GM21381 (cell line): ENCODE results near the gene IHH.
A peak's percentile ranks its signal among the peaks of the same experiment; 100 is the strongest.

ENCODE experiments used
- ATAC-seq: cut with Tn5 transposase; IDR thresholded peaks from one replicate; pipeline ENCODE4 v1.9.1; 2021; ENCODE audit warnings: mild to moderate bottlenecking, moderate library complexity; ENCODE audit not compliant: unreplicated experiment

The IHH gene

DNA sequence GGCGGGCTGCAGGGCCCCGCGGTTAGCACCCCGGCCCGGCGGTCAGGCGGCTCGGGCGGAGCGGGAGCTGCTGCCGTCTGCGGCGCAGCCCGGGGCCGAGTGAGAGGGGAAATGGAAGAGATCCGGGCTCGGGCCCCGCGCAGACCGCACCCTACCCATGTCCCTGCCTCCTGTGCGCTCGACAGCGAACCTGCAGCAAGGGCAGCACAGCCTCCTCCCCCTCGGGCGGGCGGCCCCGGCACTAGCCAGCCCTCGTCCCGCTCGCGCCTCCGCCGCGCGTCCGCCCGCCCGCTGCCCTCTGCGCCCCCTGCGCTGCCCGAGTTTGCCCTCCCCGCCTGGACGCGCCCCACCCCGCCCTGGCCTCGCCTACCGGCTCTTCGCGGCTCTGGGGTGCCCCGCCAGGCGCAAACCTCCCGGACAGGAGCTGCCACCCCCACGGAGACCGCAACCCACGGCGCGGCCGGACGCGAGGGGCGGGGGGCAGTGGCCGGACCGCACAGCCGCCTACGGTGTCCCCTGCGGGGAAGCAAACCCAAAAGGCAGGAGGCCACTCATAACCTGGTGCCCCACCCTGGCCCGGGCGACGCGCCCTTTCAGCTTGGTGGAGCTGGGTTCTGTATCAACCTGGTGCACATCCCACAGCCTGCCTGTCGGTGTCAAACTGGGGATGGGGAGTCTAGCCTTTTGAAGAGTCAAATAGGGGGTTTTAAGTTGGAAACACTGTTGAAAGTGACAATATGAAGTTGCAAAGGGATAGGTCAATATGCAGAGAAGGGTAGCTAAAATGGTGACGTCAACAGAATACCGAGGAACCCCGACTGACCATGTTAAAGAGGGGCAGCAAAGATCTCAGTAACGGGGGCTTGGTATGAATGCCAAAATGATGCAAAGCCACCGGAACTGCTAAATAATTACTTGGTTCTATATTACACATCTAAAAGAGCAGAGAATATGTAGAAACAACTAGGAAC, at the start of gene IHH:
Gene IHH, minus strand, starts transcription at position 101 of the 971 bp plus-strand sequence. CDS start 454 bp downstream, outside the sequence.
- ATAC-seq, result no peak

DNA sequence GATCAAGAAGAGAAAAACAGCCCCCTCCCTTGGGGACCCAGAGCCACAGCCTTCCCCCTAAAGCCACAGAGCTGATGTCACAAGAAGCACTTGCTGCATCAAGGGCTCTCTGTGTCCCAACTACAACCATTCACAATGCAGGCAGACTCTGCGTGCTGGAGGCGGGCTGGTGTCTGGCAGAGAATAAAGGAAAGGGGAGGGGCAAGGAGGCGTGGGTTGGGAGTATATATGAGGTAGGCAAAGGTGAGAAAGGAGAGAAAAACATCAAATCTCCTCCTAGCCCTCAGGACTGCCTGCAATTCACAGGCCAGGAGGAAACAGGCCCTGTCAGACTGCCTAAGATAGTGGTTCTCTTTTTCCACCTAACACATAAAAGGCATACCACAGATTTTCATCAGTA, 48.8 kb upstream of the IHH start:
- ATAC-seq, result no peak

DNA sequence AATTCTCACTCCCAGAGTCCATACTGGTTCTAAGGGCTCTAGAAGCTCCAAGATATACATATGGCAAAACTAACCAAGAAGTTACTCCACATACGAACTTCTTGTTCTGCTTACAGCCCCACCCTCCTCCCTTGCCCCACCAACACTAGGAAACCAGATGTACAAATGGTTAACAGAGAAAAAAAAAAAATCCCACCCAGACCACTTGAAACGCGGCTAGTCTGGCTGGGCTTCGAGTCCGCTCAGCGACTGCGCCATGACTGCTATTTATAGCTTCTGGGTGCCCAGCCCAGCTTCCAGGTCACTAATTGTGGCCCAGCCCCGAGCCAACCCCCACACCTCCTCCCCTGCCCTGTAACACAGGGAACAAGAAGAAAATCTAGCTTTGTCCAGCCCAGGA, 47.0 kb upstream of the IHH start:
- ATAC-seq, result no peak

DNA sequence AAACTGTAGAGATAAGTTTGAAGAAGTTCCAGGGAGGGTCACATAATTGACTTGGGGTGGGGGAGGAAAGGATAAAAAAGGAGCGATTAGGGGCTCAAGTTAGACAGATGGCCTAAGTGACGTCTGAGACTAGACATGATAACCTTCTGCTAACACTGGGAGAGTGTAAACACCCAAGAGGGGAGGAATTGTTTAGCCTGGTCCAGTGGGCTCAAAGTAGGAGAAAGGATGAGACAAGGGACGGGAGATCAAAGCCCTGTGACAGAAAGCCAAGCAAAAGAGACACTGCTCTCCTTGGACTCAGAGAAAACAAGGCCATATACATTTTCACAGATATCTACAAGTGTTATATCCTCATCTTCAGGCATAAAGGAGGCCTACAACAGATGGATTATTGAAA, 45.5 kb upstream of the IHH start:
- no peak for ATAC-seq

DNA sequence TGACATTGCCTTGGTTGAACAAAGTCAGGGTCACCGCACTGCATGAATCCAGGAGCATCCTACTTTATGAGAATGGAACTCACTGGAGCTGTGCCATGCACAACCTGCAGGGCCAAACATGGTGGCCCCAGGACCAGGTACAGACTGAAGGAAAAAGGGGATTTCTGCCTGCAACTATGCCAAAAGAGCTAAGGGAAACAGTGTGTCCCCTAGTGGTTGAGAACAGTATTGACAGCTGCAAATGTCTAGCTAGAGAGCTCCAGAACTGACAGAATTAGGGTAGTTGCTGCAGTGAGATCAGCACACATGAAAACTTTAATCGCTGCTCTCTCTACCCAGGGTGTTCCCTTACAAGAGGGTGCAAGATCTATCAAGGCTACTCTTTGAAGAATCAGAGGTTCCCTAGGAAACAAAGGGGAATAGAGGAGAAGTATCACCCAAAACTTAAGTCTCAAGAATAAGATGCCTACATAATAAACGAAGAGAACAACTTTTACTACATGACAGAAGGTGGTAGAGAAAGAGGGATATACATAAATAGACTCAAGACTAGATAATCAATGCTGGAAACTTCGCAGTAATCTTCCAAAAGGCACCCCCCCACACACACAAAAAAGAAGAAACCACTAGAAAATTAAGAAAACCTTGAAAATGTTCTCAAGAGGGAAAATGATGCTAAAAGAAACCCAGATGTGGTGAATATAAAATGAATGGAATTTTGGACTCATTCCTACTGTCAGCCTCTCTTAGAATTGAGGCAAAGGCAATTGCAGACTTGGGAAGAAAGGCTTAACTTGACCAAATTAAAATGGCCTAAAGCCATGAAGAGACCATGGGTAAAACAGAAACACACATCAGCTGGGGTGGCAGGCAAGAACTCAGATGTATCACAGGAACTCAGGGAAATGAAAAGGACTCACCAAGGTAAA, 43.6 kb upstream of the IHH start:
- peak; percentile 61 for ATAC-seq

DNA sequence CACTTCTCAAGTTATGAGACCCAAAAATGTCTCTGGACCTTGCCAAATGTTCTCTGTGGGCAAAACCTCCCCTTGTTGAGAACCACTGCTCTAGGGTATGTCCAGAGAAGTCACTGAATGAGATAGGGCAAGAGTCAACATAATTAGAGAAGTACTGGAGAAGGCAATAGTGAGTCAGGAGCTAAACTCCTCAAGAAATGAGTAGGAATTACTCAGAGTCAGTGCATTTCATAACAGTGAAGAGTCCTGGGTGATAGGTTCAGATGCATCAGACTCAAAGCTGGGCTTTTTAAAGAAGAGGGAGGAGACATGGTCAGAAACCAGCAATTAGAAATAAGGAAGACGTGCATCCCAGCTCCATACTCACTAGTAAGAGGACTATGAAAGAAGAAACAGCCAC, 38.6 kb upstream of the IHH start:
- no peak for ATAC-seq

DNA sequence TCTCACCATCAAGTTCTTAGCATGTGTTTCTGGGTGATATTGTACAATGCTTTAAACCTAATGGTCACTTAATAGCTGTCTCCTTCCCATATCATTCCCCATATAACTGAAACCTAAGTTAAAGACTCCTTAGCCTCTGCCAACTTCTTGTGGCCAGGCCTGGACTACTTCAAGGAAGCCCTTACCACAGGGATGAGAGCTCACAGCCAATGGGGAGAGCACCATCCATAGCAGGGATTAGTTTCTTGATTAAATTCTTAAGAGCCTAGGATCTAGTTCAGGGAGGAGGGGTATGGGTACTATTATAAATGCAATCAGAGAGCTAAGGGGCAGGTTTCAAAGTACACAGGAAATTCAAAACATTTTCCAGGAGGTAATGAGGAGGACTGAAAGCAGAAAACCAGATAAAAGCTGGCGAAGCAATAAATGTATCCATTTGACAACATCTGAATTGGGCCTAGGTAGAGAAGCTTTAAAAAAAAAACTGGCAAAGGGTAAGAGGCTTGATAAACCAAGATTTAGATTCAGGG, 34.8 kb upstream of the IHH start:
- no peak for ATAC-seq

DNA sequence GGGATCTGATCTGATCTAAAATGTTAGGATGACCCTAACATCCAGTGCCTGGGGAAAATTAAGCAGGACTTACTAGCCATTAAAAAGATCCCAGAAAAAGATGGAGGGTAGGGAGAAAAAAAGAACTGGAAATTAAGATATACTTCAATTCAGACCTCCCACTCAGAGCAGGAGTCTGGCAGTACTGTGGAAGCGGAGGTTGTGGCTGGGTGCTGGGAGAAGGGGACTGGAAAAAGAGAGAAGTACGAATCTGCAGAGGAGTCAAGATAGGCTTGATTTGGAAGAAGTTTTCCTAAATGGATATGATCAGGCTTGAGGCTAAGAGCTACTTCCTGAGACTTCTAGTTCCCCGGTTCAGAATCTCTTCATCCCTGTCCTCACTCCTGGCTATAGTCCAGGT, 33.5 kb upstream of the IHH start:
- no peak for ATAC-seq

DNA sequence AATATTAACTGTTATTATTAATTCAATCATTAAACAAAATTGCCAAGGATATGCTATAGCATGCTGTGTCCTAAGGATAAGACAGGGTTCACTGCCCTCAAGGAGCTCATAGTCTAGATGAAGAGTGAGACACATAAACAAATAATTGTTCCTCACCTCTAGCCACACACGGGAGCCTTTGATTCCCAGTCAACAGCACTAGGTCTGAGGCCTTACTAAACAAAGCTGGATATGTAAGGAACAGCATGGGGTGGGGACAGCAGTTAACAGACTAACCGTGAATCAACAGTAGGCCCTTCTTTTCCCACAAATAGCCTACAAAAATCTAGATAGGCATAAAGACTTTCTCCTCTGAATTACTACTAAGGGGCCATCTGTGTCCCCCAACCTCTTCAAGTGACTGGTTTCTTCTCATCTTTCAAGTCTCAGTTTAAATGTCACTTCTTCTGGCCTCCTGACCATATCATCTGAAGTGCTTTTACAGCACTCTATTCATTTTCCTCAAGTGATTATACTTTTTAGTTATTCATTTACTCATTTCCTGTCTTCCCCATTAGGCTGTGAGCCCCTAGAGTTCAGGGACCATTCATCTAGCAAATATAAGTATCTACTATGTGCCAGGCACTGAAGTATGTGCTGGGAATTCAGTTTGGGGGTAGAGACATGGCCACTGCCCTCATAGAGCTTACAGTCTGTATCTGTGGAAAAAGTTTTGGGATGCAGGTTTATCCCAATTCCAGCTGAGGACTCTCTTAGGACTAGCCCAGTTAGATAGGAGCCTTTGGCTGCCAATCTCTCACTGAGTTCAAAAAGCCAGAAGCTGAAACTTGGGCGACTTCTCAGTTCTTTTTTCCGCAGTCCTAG, 29.9 kb upstream of the IHH start:
- ATAC-seq, result no peak

DNA sequence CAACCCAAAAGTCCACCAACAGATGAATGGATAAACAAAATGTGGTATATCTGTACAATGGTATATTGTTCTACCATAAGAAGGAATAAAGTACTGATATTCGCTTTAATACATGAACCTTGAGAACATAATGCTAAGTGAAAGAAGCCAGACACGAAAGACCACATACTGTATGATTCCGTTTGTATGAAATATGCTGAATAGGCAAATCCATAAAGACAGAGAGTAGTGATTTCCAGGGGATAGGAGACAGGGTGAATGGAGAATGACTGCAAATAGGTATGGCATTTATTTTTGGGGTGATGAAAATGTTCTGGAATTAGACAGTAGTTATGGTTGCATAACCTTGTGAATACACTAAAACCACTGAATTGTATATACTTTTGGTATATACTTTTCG, 28.6 kb upstream of the IHH start:
- ATAC-seq, result no peak

DNA sequence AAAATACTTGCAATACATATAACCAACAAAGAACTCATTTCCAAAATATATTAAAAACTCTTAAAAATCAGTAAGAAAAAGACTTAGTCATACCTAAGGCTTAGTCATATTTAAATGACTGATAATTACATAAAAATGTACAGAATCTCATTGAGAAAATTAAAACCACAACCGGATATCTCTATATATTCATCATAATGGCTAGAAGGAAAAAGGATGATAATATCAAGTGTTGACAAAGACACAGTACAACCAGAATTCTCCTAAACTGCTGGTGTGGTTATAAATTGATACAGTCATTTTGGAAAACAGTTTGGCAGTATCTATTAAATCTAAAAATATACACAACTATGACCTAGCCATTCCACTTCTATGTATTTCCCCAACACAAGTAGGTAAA, 27.1 kb upstream of the IHH start:
- no peak for ATAC-seq

DNA sequence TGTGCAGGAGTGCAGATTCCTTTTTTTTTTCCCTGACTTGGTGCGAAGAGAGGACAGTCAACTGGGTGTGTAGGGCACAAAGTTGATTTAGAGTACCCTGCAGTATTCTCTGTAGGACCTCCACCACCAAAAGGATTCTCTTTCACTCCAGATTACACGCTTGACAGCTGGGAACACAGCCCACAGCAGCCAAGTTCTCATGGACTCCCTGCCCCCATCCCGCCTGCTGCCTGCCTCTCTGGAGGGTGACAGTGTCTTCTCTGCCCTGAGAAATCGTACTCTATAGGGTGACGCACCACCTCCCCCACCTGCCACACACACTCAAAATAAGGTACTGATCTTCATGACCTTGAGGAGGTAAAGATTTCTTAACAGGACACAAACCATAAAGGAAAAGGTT, 26.6 kb upstream of the IHH start:
- ATAC-seq, result no peak

DNA sequence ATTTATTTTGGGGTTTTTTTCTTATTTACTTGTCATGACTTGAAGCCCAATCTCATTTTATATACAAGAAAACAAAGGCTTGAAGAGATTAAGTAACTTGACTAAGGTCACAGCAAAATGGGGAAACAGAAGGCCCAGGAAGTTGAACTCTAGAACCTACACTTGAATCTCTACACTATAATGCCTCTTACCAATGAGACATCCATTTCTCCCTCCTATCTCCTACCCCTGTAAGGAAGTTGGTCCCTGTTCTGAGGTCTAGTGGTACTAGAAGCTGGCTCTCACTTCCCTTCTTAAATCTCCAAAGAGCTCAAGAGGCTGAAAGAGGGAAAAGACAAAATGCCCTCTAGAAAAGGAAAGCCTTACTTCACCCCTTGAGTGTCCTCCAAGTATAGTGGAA, 25.5 kb upstream of the IHH start:
- ATAC-seq, result no peak

DNA sequence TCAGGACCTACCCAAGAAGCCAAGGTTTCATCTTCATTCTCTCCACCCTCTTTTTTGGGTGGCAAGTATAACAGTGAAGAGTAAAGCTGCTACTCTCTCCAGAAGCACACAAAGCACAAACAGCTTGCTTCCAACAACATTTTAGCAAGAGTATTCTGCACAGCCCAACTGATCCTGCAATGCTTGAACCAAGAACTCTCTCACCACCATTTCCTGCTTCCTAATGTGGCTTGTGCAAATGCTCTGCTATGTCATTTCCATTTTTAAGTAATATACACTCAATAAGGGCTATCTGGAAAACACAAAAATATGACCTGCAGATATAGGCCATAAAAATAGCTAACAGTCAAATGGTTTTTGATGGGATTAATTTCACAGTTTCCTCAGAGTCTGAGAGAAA, 24.1 kb upstream of the IHH start:
- no peak for ATAC-seq

DNA sequence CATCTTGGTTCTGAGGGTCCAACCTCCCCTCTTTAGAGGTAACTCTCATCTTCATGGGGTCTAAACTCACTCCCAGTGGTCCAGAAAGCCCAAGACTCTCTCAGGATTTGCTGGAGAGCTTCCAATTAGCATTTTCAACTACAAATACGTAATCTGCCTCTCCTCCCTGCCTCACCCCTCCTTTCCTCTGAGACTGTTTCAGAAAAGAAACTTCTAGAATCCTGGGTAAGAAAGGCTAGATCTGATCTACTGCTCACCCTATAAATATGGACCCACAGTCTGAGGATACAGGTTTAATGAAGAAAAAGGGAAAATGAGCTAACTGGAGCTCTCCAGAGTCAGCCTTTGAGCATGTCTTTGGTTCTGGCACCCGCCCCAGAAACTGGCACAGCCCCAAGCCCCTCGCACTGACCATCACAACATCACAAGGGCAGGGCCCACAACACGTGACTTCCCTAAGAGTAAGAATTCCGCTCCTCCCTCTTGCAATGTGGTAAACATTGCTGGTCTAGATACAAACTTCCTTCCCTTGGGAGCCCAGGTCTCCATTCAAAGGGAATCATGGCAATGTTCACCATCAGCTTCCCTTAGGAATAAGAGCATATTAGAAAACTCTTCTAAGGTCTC, 21.7 kb upstream of the IHH start:
- ATAC-seq, result no peak

DNA sequence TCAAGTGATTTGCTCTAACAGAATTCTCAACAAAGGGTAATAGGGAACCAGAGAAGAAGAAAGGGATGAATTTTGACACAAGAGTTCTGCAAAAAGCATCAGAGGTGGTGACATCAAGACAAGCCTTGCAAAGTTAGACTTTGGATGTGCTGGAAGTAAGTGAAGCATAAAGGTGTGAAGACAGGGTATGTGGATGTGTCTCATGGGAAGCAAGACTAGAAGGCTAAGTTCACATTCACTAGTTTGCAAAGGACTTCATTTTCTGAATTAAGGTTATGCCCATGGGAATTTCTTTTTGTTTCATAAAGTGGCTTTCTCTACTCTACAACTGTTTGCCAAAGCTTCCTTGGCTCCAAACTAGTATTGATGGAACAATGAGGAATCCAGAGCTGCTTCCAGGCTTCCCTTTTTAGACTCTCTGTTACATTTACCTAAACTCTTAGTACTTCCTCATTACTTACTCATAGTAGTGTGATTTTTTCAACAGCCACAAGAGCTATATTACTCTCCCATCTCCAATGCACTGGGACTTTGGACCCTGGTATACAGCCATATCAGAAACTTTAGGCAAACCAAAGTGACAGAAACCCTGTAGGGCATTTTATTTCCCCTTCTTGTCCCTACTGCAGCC, 21.1 kb upstream of the IHH start:
- ATAC-seq, result no peak

DNA sequence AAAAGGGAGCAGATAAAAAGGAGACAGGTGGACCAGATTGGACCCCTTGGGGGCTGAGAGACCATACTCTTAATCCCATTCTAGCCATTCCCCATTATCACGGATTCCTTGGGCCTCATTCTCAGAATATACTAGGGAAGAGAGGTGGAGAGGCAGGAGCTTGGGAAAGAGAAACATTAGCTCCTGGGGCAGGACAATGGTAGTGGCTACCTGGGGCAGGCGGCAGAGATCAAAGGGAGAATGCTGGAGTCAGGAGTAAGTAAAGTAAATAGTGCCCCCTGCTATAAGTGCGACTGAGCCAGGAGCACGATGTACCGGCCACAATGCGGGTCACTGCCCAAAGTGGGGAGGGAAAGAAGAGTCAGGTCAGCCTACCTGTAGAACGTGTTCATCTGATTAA, 20.4 kb upstream of the IHH start:
- ATAC-seq, result no peak

DNA sequence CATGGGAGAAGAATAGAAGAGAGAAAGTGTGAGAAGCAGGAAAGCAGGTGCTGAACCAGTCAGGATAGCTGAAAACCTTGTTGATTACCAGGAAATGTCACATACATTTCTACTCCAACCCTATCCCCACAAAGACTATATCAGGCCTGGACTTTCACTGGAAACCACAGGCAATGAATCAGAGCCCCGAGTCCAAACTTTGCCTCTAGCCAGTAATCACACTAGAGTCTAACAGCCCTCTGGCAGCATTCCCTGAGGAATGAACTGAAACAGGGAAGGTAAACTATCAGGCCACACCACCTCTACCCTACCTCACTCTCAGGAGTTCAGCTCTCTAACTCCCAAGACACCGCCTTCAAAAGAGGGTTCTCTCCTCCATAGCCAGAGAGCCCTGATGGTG, 18.7 kb upstream of the IHH start:
- ATAC-seq, result no peak

DNA sequence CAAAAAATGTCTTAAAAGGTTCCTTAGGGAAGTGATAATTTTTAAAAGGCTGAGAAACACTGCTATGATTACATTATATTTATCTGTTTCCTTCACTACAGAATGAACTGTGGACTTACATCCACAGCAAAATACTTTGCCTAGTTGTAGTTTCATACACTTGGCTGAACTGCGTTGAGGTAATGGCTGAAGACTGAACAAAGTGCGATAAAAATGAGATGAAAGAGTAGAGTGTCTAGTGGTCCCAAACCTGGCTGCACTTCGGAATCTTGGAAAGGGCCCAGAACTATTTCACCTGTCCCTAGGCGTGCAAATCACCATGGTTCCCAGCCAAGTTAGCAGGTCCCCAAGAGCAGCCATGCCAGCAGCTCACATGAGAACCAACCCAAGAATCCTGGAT, 18.2 kb upstream of the IHH start:
- no peak for ATAC-seq

DNA sequence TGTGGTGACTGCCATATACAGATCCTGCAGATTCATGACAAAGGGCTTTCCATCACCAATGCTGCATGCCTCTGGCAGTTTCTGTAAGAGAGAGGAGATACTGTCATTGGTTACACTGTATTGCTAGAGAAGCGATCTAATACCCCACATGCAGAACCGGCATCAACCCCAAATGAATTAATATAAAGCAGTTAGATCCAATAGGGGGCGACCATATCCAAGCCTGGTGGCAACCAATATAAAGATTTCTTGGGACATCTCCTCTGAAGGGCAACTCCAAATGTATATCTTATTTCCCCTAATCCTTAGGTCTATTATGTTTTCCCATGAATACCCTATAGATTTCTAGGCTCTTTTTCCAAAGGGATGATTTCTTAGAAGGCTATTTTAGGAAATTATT, 17.4 kb upstream of the IHH start:
- ATAC-seq, result no peak
